ENCODE results near the gene PARS2.

GRCh38 chr1:54754045-54754444 lies 10.3 kb downstream of the PARS2 start:
- TF ChIP-seq CTCF (IDR thresholded peaks at IDR 0.05; ENCODE audit: poor library complexity) (no peak), EZH2 (IDR thresholded peaks at IDR 0.05; ENCODE audit: borderline replicate concordance) (no peak), EZH2phosphoT487 (IDR thresholded peaks at IDR 0.05; ENCODE audit: low read depth, severe bottlenecking, unreplicated experiment) (no peak)
